ENCODE measurements around the gene GTSF1L.
A peak's percentile ranks its signal among the peaks of the same experiment; 100 is the strongest.

The GTSF1L gene

DNA sequence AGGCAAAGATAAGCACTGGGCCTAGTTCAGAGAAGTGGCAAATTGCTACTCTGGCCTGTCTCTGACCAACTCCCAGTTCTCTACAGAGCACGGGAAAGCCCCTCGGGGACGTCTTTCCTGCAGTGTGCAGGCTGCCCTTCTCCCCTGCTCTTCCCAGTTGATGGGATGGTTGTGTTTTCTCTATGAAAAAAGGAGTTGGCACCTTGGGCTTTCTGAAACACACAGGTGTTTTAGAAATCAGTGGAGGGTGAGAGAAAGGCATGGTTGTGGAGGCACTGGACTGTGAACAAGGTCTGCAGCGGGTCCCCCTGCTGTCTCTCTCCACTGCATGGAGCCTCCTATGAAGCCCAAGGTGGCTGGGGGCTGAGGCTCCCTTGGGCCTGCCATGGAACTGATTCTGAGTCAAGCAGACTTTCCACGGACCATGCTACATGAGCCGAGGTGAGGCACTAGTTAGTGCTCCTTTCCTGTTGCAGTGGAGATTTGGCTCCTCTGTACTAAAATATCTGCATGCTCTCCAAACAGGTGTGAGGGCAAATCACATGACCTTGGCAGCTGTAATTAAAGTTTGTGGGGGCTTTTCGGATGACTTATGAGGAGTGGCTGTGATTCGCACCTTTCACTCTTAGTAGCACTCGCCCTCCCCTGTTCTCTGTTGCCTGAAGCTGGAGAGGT is 16.3 kb downstream of the GTSF1L start:
- no peak for TF ChIP-seq POLR2AphosphoS5 (IDR thresholded peaks at IDR 0.05; ENCODE audit: low read depth, low read length)
- TF ChIP-seq SPI1 (IDR thresholded peaks at IDR 0.05; ENCODE audit: low read depth, low read length) = peak; percentile 55
- DNase-seq (ENCODE audit: insufficient read length, low spot score) (peak; percentile 58), FAIRE-seq (peak; percentile 92)

GRCh38 chr20:43702502-43702901 is 24.3 kb downstream of the GTSF1L start:
- TF ChIP-seq POLR2A (IDR thresholded peaks at IDR 0.05; ENCODE audit: low read depth, low read length) (no peak), PAX5 (IDR thresholded peaks at IDR 0.05; ENCODE audit: insufficient read depth, low read length, severe bottlenecking) (no peak), POU2F2 (IDR thresholded peaks at IDR 0.05; ENCODE audit: low read depth, low read length) (no peak), SPI1 (IDR thresholded peaks at IDR 0.05; ENCODE audit: low read depth, low read length) (no peak), TAF1 (IDR thresholded peaks at IDR 0.05; ENCODE audit: low read depth, low read length) (no peak)
- DNase-seq (ENCODE audit: insufficient read length, low spot score) (no peak), FAIRE-seq (no peak)

DNA sequence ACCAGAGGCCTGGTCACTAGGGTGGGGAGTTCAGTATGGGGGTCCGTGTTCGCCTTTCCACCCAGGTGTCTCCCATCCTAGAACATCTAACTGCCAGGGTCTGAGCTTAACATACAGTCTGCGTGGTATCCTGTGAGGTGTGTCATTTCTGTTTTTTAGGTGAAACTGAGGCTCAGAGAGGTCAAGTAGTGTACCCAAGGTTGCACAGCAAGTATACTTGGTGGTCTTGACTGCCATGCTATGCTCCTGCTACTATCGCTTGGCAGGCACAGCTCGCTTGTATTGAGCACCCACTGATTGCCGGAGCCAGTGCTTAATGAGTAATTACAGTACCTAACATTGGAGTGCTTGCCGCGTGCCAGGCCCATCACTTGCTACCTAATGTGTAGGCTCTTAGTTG is 26.2 kb downstream of the GTSF1L start:
- TF ChIP-seq SPI1 (IDR thresholded peaks at IDR 0.05; ENCODE audit: low read depth, low read length) (no peak), POLR2AphosphoS5 (IDR thresholded peaks at IDR 0.05; ENCODE audit: low read depth, low read length) (no peak), PAX5 (IDR thresholded peaks at IDR 0.05; ENCODE audit: insufficient read depth, low read length, severe bottlenecking) (no peak), TAF1 (IDR thresholded peaks at IDR 0.05; ENCODE audit: low read depth, low read length) (no peak), POU2F2 (IDR thresholded peaks at IDR 0.05; ENCODE audit: low read depth, low read length) (no peak), POLR2A (IDR thresholded peaks at IDR 0.05; ENCODE audit: low read depth, low read length) (no peak)
- no peak for FAIRE-seq
- DNase-seq (ENCODE audit: insufficient read length, low spot score) = no peak

- TF ChIP-seq TAF1 (IDR thresholded peaks at IDR 0.05; ENCODE audit: low read depth, low read length) (no peak), PAX5 (IDR thresholded peaks at IDR 0.05; ENCODE audit: insufficient read depth, low read length, severe bottlenecking) (no peak), POLR2AphosphoS5 (IDR thresholded peaks at IDR 0.05; ENCODE audit: low read depth, low read length) (no peak), POLR2A (IDR thresholded peaks at IDR 0.05; ENCODE audit: low read depth, low read length) (no peak), POU2F2 (IDR thresholded peaks at IDR 0.05; ENCODE audit: low read depth, low read length) (no peak), SPI1 (IDR thresholded peaks at IDR 0.05; ENCODE audit: low read depth, low read length) (no peak)
- DNase-seq (ENCODE audit: insufficient read length, low spot score) (no peak), FAIRE-seq (no peak)
These were observed 26.7 kb downstream of the GTSF1L start for GRCh38 chr20:43699941-43700565.

DNA sequence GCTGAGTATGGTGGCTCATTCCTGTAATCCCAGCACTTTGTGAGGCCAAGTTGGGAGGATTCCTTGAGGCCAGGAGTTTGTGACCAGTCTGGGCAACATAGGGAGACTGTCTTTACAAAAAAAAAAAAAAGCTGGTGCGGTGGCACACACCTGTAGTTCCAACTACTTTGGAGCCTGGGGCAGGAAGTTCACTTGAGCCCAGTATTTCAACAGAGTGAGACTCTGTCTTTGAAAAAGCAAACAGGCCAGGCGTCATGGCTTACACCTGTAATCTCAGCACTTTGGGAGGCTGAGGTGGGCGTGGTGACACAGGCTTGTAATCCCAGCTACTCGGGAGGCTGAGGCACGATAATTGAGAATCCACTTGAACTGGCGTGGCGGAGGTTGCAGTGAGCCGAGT is 31.2 kb downstream of the GTSF1L start:
- TF ChIP-seq POLR2AphosphoS5 (IDR thresholded peaks at IDR 0.05; ENCODE audit: low read depth, low read length) = no peak
- no peak for TF ChIP-seq PAX5 (IDR thresholded peaks at IDR 0.05; ENCODE audit: insufficient read depth, low read length, severe bottlenecking)
- no peak for TF ChIP-seq POU2F2 (IDR thresholded peaks at IDR 0.05; ENCODE audit: low read depth, low read length)
- no peak for TF ChIP-seq TAF1 (IDR thresholded peaks at IDR 0.05; ENCODE audit: low read depth, low read length)
- TF ChIP-seq POLR2A (IDR thresholded peaks at IDR 0.05; ENCODE audit: low read depth, low read length) = no peak
- no peak for TF ChIP-seq SPI1 (IDR thresholded peaks at IDR 0.05; ENCODE audit: low read depth, low read length)
- no peak for DNase-seq (ENCODE audit: insufficient read length, low spot score)
- no peak for FAIRE-seq

DNA sequence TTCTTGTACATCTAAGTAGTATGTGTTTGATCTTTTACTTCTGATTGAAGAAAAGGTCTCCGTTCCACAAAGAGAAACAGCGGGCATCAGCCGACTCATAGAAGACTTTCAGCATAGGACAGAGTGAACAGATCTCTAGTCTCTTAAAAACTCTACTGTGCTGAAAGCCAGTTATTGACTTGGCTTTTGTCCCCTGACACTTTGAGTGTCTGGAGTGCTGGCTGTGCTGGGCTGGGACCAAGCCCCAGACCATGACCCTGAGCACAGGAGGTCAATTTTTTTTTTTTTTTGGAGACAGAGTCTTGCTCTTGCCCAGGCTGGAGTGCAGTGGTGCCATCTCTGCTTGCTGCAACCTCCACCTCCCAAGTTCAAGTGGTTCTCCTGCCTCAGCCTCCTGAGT is 32.0 kb downstream of the GTSF1L start:
- TF ChIP-seq SPI1 (IDR thresholded peaks at IDR 0.05; ENCODE audit: low read depth, low read length) (no peak), POU2F2 (IDR thresholded peaks at IDR 0.05; ENCODE audit: low read depth, low read length) (no peak), TAF1 (IDR thresholded peaks at IDR 0.05; ENCODE audit: low read depth, low read length) (no peak), POLR2A (IDR thresholded peaks at IDR 0.05; ENCODE audit: low read depth, low read length) (no peak), PAX5 (IDR thresholded peaks at IDR 0.05; ENCODE audit: insufficient read depth, low read length, severe bottlenecking) (no peak), POLR2AphosphoS5 (IDR thresholded peaks at IDR 0.05; ENCODE audit: low read depth, low read length) (no peak)
- FAIRE-seq (no peak), DNase-seq (ENCODE audit: insufficient read length, low spot score) (no peak)

DNA sequence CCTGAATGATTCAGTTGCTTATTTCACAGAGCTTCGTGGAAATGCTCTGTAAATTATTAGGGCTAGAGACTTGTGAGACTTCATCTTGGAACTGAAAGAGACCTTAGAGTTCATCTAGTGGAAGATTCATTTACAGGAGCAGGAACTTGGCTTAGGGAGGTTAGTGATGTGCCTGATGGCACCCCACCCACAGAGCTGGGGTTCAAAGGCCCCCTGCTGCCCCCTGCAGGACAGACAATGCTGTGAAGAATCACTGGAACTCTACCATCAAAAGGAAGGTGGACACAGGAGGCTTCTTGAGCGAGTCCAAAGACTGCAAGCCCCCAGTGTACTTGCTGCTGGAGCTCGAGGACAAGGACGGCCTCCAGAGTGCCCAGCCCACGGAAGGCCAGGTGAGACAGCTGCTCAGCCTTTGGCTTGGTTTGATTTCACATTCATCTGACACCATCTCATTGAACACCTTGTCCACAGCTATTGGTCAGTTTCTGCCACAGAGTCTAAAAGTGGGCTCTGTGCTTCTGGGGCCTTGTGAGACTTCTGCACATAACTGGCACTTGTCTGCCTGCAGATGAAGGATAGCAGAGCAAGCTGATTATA is 34.8 kb downstream of the GTSF1L start:
- DNase-seq (ENCODE audit: insufficient read length, low spot score) (peak; percentile 57), FAIRE-seq (peak; percentile 64)
- TF ChIP-seq PAX5 (IDR thresholded peaks at IDR 0.05; ENCODE audit: insufficient read depth, low read length, severe bottlenecking) = no peak
- no peak for TF ChIP-seq POLR2A (IDR thresholded peaks at IDR 0.05; ENCODE audit: low read depth, low read length)
- no peak for TF ChIP-seq TAF1 (IDR thresholded peaks at IDR 0.05; ENCODE audit: low read depth, low read length)
- TF ChIP-seq POU2F2 (IDR thresholded peaks at IDR 0.05; ENCODE audit: low read depth, low read length) = no peak; the same call in 1 of the 2 replicates
- no peak for TF ChIP-seq SPI1 (IDR thresholded peaks at IDR 0.05; ENCODE audit: low read depth, low read length)
- TF ChIP-seq POLR2AphosphoS5 (IDR thresholded peaks at IDR 0.05; ENCODE audit: low read depth, low read length) = no peak

DNA sequence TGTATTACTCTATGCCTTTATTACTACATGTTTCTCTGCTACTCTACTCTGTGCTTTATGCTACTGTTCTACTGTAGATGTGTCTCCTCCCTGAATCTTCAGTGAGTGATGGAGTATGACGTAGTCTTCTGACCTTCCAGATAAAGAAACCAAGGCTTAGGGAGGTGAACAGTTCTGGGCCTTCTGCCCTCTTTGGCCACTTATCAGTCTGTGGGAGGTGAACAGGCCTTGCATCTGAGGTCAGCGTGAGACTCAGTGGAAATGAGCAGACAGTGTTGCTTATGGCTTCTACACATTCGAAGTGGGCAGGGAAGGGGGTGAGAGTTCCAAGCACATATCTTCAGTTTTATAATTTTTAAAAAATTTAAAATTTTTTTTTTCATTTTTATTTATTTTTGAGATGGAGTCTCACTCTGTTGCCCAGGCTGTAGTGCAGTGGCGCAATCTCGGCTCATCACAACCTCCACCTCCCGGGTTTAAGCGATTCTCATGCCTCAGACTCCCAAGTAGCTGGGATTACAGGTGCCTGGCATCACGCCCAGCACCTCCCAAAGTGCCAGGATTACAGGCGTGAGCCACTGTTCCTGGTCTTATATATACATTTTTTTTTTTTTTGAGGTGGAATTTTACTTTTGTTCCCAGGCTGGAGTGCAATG is 35.7 kb downstream of the GTSF1L start:
- FAIRE-seq (no peak), DNase-seq (ENCODE audit: insufficient read length, low spot score) (no peak)
- TF ChIP-seq POLR2A (IDR thresholded peaks at IDR 0.05; ENCODE audit: low read depth, low read length) = no peak
- TF ChIP-seq SPI1 (IDR thresholded peaks at IDR 0.05; ENCODE audit: low read depth, low read length) = no peak
- TF ChIP-seq POU2F2 (IDR thresholded peaks at IDR 0.05; ENCODE audit: low read depth, low read length) = no peak
- no peak for TF ChIP-seq PAX5 (IDR thresholded peaks at IDR 0.05; ENCODE audit: insufficient read depth, low read length, severe bottlenecking)
- TF ChIP-seq TAF1 (IDR thresholded peaks at IDR 0.05; ENCODE audit: low read depth, low read length) = no peak
- no peak for TF ChIP-seq POLR2AphosphoS5 (IDR thresholded peaks at IDR 0.05; ENCODE audit: low read depth, low read length)

DNA sequence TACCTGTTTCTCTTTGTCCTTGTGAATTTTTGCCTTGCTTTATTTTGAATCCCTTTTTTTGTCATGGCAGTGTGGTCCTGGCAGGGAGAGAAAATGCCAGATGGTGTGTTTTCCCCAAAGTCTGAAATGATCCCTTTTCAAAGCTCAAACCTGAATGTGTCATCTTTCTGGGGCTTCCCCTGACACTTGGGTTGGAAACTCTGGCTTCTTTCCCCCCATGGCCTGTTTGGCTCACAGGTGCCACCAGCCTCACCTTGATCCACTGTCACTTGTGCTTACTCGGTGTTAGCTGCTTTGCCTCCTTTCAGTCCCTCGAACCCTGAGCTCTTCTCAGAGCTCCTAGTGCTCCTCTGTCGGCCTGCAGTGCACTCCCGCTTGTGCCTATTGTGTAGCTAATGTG is 37.6 kb downstream of the GTSF1L start:
- DNase-seq (ENCODE audit: insufficient read length, low spot score) (no peak), FAIRE-seq (no peak)
- TF ChIP-seq POLR2A (IDR thresholded peaks at IDR 0.05; ENCODE audit: low read depth, low read length) = no peak
- no peak for TF ChIP-seq SPI1 (IDR thresholded peaks at IDR 0.05; ENCODE audit: low read depth, low read length)
- TF ChIP-seq TAF1 (IDR thresholded peaks at IDR 0.05; ENCODE audit: low read depth, low read length) = no peak
- TF ChIP-seq POU2F2 (IDR thresholded peaks at IDR 0.05; ENCODE audit: low read depth, low read length) = no peak
- no peak for TF ChIP-seq POLR2AphosphoS5 (IDR thresholded peaks at IDR 0.05; ENCODE audit: low read depth, low read length)
- TF ChIP-seq PAX5 (IDR thresholded peaks at IDR 0.05; ENCODE audit: insufficient read depth, low read length, severe bottlenecking) = no peak

All from GM12891 (cell line).